Effector memory CD8-positive, alpha-beta T cell (primary cell): Measurements from ENCODE around the gene MT2A.

Experiments
- ATAC-seq: fragments of 150-1000 bp; cut with Tn5 transposase; replicated peaks from 2 replicates; pipeline ENCODE4 v1.10.0; 2021; ENCODE audit warnings: mild to moderate bottlenecking, moderate library complexity
- DNase-seq, 3 experiments: peaks; one replicate each; pipeline ENCODE4 v3.0.0; 2021
- H3K27ac Mint-ChIP-seq, 2 donors: one replicate each; pipeline ENCODE4 v1.8.0; 2022; ENCODE audit warnings: mild to moderate bottlenecking in 2 of 2, mixed read lengths in 2 of 2, moderate library complexity in 2 of 2
- H3K27me3 Mint-ChIP-seq, 2 donors: one replicate each; pipeline ENCODE4 v1.8.0; 2022; ENCODE audit warnings: mixed read lengths in 2 of 2
- H3K36me3 Mint-ChIP-seq: one replicate; pipeline ENCODE4 v1.8.0; 2022; ENCODE audit warnings: mild to moderate bottlenecking, moderate library complexity, mixed read lengths; ENCODE audit not compliant: insufficient read depth
- H3K4me1 Mint-ChIP-seq, 2 donors: one replicate each; pipeline ENCODE4 v1.8.0; 2022; ENCODE audit warnings: low read depth in 2 of 2, mixed read lengths in 2 of 2
- H3K4me3 Mint-ChIP-seq, 2 donors: one replicate each; pipeline ENCODE4 v1.8.0; 2022; ENCODE audit warnings: mild to moderate bottlenecking in 2 of 2, mixed read lengths in 2 of 2, moderate library complexity in 2 of 2
- H3K9me3 Mint-ChIP-seq, 2 donors: one replicate each; pipeline ENCODE4 v1.8.0; 2022; ENCODE audit warnings: mixed read lengths in 2 of 2

MT2A gene

GRCh38 chr16:56629531-56629930 lies 21.1 kb downstream of the MT2A start:
- Mint-ChIP-seq H3K27me3 (peaks cover 30 to 78% of the 10 kb centered on the region in 2 donors), H3K27ac (no peak overlapping the region), H3K36me3 (no peaks in the 10 kb centered on the region), H3K4me1 (peaks cover 15 to 17% of the 10 kb centered on the region in 2 donors), H3K9me3 (no peaks in the 10 kb centered on the region), H3K4me3 (no peak overlapping the region)
- ATAC-seq = no peak
- DNase-seq = no peak

GRCh38 chr16:56630134-56630533 lies 21.8 kb downstream of the MT2A start:
- H3K27me3 Mint-ChIP-seq = peaks cover 36 to 78% of the 10 kb centered on the region in 2 donors
- no peak overlapping the region for H3K27ac Mint-ChIP-seq
- H3K36me3 Mint-ChIP-seq = no peaks in the 10 kb centered on the region
- no peak overlapping the region for H3K4me3 Mint-ChIP-seq
- peaks cover 17 to 18% of the 10 kb centered on the region in 2 donors for H3K4me1 Mint-ChIP-seq
- no peaks in the 10 kb centered on the region for H3K9me3 Mint-ChIP-seq
- peak; percentile 23 for ATAC-seq
- no peak for DNase-seq

DNA sequence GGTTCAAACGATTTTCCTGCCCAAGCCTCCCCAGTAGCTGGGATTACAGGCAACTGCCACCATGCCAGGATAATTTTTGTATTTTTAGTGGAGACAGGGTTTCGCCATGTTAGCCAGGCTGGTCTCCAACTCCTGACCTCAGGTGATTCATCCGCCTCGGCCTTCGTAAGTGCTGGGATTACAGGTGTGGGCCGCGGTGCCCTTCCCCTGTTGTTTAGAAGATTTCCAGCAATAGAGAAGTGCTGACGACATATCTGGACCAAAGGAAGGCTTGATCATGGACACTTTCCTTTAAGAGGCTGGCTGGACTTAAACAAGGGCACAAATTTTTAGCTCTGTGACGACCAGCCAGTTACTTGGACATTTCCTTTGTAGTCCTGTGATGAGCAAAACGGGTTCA lies 22.8 kb downstream of the MT2A start:
- H3K36me3 Mint-ChIP-seq = no peaks in the 10 kb centered on the region
- no peak overlapping the region for H3K27ac Mint-ChIP-seq
- H3K27me3 Mint-ChIP-seq = peaks cover 43 to 78% of the 10 kb centered on the region in 2 donors
- peaks cover 10 to 15% of the 10 kb centered on the region in 2 donors for H3K4me1 Mint-ChIP-seq
- ATAC-seq (no peak), DNase-seq (no peak)
- H3K4me3 Mint-ChIP-seq = no peak overlapping the region
- H3K9me3 Mint-ChIP-seq = no peaks in the 10 kb centered on the region

- peak overlapping the region; percentile 63 to 71 for H3K4me3 Mint-ChIP-seq
- peaks cover 10 to 17% of the 10 kb centered on the region in 2 donors for H3K4me1 Mint-ChIP-seq
- no peaks in the 10 kb centered on the region for H3K36me3 Mint-ChIP-seq
- no peak for DNase-seq
- ATAC-seq = no peak
- H3K9me3 Mint-ChIP-seq = no peaks in the 10 kb centered on the region
- peaks cover 49 to 78% of the 10 kb centered on the region in 2 donors for H3K27me3 Mint-ChIP-seq
- H3K27ac Mint-ChIP-seq = no peak overlapping the region
Observed at GRCh38 chr16:56631832-56632155, 23.4 kb downstream of the MT2A start.

DNA sequence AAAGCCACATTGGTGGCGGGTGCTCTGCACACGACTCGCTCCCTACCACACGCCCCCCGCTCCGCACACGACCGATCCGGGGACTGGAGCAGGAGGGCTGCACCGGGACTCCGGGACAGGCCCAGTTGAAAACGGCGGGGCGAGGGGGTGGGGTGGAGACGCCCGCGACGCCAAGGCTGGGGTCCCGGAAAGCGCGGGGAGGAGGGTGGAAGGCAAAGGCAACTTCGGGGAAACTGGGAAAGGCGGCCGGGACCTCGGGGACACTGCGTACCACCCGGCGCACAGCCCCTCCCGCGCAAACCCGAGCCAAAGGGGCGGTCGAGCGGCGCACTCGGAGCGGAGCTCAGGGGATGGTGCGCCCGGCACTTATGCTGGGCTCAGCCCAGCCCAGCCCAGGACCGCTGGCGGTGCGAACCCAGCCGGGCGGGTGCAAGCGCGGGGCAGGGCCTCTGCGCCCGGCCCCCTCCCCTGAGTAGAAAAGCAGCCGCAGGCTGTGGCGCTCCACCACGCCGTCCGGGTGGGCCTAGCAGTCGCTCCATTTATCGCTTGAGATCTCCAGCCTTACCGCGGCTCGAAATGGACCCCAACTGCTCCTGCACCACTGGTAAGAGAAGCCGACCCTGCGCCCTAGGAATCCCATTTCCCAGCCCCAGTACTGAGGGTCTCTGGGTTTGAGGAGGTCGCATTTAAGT lies 23.9 kb downstream of the MT2A start, which contains the start of gene MT1M:
Gene MT1M (plus strand): TSS at position 504 of the 692 bp plus-strand sequence. CDS start 73 bp downstream, at position 577.
- Mint-ChIP-seq H3K27me3 (peaks cover 54 to 83% of the 10 kb centered on the region in 2 donors), H3K9me3 (no peaks in the 10 kb centered on the region), H3K27ac (no peak within 1 kb of the TSS), H3K4me1 (peaks cover 10 to 17% of the 10 kb centered on the region in 2 donors), H3K36me3 (no peaks in the 10 kb centered on the region), H3K4me3 (peak within 1 kb of the TSS; percentile 63 to 71)
- DNase-seq = no peak
- ATAC-seq = peak; percentile 63

DNA sequence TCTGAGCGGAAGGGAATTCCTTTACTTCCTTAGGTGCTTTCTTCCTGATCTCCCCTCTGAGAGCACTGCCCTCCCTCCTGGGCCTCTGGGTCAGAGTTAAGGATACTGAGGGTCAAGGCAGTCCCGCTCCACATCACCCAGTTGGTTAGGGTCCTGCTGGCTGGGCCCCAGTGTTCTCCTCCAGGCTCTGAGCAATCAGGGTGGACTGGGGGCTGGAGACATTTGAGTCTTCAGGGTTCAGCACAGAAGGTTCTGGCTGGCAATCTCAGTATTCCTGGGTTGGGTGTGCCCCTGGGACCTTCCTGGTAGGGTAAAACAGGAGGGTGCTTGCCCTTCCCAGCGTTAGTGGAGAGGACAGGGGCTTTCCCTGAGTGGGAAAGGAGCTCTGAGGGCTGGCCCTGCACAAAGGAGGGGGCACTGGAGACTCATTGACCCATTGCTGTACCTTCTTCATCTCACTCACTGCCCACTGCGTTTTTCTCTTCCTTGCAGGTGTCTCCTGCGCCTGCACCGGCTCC lies 24.5 kb downstream of the MT2A start:
- no peaks in the 10 kb centered on the region for H3K9me3 Mint-ChIP-seq
- ATAC-seq = no peak
- H3K36me3 Mint-ChIP-seq = no peaks in the 10 kb centered on the region
- no peak for DNase-seq
- peaks cover 60 to 89% of the 10 kb centered on the region in 2 donors for H3K27me3 Mint-ChIP-seq
- H3K4me1 Mint-ChIP-seq = peaks cover 14 to 21% of the 10 kb centered on the region in 2 donors
- peak overlapping the region; percentile 63 to 71 for H3K4me3 Mint-ChIP-seq
- no peak overlapping the region for H3K27ac Mint-ChIP-seq

- peaks cover 16 to 23% of the 10 kb centered on the region in 2 donors for H3K4me1 Mint-ChIP-seq
- H3K9me3 Mint-ChIP-seq = no peaks in the 10 kb centered on the region
- H3K36me3 Mint-ChIP-seq = no peaks in the 10 kb centered on the region
- H3K27ac Mint-ChIP-seq = no peak overlapping the region
- ATAC-seq (no peak), DNase-seq (no peak)
- no peak overlapping the region for H3K4me3 Mint-ChIP-seq
- peaks cover 66 to 93% of the 10 kb centered on the region in 2 donors for H3K27me3 Mint-ChIP-seq
Observed at GRCh38 chr16:56633535-56633934, 25.2 kb downstream of the MT2A start.

DNA sequence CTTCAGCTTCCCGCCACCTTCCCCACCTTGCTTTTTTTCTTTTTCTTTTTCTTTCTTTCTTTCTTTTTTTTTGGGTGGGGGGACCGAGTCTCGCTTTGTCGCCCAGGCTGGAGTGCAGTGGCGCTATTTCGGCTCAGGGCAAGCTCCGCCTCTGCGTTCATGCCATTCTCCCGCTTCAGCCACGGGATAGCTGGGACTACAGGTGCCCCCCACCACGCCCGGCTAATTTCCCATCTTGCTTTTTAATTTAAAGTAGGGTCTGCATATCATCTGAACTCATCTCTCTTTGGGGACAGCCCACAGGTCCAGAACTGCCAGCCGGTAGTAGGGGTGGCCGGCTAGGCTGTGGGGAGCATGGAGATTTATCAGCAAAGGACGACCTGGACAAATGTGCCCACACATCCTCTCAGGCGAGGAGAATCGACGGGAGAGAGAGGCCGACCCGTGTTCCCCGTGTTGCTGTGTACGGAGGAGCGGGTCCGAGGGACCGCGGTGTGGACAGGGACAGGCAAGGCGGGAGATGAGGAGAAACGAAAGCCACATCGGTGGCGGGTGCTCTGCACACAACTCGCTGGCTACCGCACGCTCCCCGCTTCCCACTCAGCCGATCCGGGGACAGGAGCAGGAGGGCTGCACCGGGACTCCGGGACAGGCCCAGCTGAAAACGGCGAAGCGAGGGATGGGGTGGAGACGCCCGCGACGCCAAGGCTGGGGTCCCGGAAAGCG lies 26.5 kb downstream of the MT2A start:
- ATAC-seq = no peak
- no peak overlapping the region for H3K27ac Mint-ChIP-seq
- H3K4me3 Mint-ChIP-seq = peak overlapping the region; percentile 70 to 74
- H3K36me3 Mint-ChIP-seq = no peaks in the 10 kb centered on the region
- no peaks in the 10 kb centered on the region for H3K9me3 Mint-ChIP-seq
- peaks cover 16 to 21% of the 10 kb centered on the region in 2 donors for H3K4me1 Mint-ChIP-seq
- H3K27me3 Mint-ChIP-seq = peaks cover 80 to 100% of the 10 kb centered on the region in 2 donors
- no peak for DNase-seq

GRCh38 chr16:56635441-56635967 lies 27.1 kb downstream of the MT2A start:
- H3K36me3 Mint-ChIP-seq = no peaks in the 10 kb centered on the region
- peaks cover 86 to 100% of the 10 kb centered on the region in 2 donors for H3K27me3 Mint-ChIP-seq
- ATAC-seq (peak; percentile 33), DNase-seq (no peak)
- no peaks in the 10 kb centered on the region for H3K9me3 Mint-ChIP-seq
- peak overlapping the region; percentile 70 to 74 for H3K4me3 Mint-ChIP-seq
- H3K4me1 Mint-ChIP-seq = peaks cover 16 to 21% of the 10 kb centered on the region in 2 donors
- no peak overlapping the region for H3K27ac Mint-ChIP-seq

GRCh38 chr16:56636616-56637413 lies 28.4 kb downstream of the MT2A start:
- Mint-ChIP-seq H3K27me3 (peaks cover 86 to 94% of the 10 kb centered on the region in 2 donors), H3K4me1 (peaks cover 14 to 18% of the 10 kb centered on the region in 2 donors), H3K4me3 (no peak overlapping the region), H3K36me3 (no peaks in the 10 kb centered on the region), H3K9me3 (no peaks in the 10 kb centered on the region), H3K27ac (no peak overlapping the region)
- ATAC-seq = no peak
- DNase-seq = no peak

- peak; percentile 36 for ATAC-seq
- no peak for DNase-seq
- Mint-ChIP-seq H3K27me3 (peaks cover 77 to 81% of the 10 kb centered on the region in 2 donors), H3K9me3 (no peaks in the 10 kb centered on the region), H3K36me3 (no peaks in the 10 kb centered on the region), H3K4me1 (peaks cover 20 to 24% of the 10 kb centered on the region in 2 donors), H3K27ac (no peak within 1 kb of the TSS), H3K4me3 (peak within 1 kb of the TSS; percentile 40 to 60)
Observed at GRCh38 chr16:56637814-56638750, 29.7 kb downstream of the MT2A start, which contains the start of gene MT1A. TSS of gene MT1A (plus strand) at chr16:56638666. CDS start at chr16:56638739, 73 bp downstream.

DNA sequence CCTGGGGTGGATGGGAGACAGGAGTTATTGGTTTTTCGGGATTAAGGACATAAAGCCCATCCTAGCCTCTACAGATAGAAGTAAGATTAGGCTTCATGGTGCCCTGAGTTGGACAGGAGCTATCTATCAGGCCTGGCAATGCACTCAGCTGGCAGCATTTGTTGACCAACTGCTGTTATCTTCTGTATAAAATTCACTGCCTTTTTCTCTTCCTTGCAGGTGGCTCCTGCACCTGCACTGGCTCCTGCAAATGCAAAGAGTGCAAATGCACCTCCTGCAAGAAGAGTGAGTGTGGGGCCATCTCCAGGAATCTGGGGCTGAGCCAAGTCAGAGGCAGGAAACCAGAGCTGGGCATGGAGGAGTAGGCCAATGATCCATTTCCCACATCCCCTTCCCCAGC lies 30.7 kb downstream of the MT2A start:
- Mint-ChIP-seq H3K36me3 (no peaks in the 10 kb centered on the region), H3K27ac (no peak overlapping the region), H3K9me3 (no peaks in the 10 kb centered on the region), H3K4me1 (peaks cover 27 to 31% of the 10 kb centered on the region in 2 donors), H3K27me3 (peaks cover 68 to 72% of the 10 kb centered on the region in 2 donors), H3K4me3 (no peak overlapping the region)
- ATAC-seq = no peak
- DNase-seq = no peak
